GM12878 (cell line): ENCODE data around the gene PAIP2.

Experiments
- CTCF ChIP-seq, 3 experiments: IDR thresholded peaks in 2 of 3; conservative IDR thresholded peaks in 1 of 3; 2 replicates each; pipeline ENCODE4 v1.5.1; 2011; ENCODE audit warnings: low read depth in 3 of 3, low read length in 3 of 3, mild to moderate bottlenecking in 3 of 3, control low read depth in 2 of 3, moderate library complexity in 2 of 3, inconsistent platforms in 1 of 3, mixed read lengths in 1 of 3; ENCODE audit not compliant: control insufficient read depth in 2 of 3, insufficient read depth in 1 of 3; ENCODE audit errors: extremely low read depth in 1 of 3
- DPF2 ChIP-seq: fragments of 450-650 bp; IDR thresholded peaks from 2 replicates; pipeline ENCODE4 v1.6.1; 2017; ENCODE audit warnings: mild to moderate bottlenecking
- EP300 ChIP-seq, 2 experiments: fragments of 150-350 bp in 1 of 2; IDR thresholded peaks; 2 replicates each; pipeline ENCODE4 v1.6.1; 2011 to 2012; ENCODE audit warnings: low read depth in 2 of 2, low read length in 2 of 2, borderline replicate concordance in 1 of 2, improper control_type of control experiment in 1 of 2, inconsistent platforms in 1 of 2; ENCODE audit not compliant: control insufficient read depth in 1 of 2
- EZH2 ChIP-seq: IDR thresholded peaks from 2 replicates; pipeline ENCODE4 v1.6.1; 2012; ENCODE audit warnings: low read depth, mild to moderate bottlenecking, control low read depth, inconsistent platforms, low read length, borderline replicate concordance; ENCODE audit not compliant: control insufficient read depth
- IKZF1 ChIP-seq: fragments of 450-650 bp; conservative IDR thresholded peaks from 2 replicates; pipeline ENCODE4 v1.6.1; 2017; ENCODE audit warnings: antibody characterized with exemption, mild to moderate bottlenecking
- JUND ChIP-seq: IDR thresholded peaks from 2 replicates; pipeline ENCODE4 v1.6.1; 2012; ENCODE audit warnings: low read depth, mild to moderate bottlenecking, low read length, improper control_type of control experiment, moderate library complexity
- NRF1 ChIP-seq: conservative IDR thresholded peaks from 2 replicates; pipeline ENCODE4 v1.6.1; 2011; ENCODE audit warnings: mild to moderate bottlenecking, low read depth, low read length, improper control_type of control experiment
- POLR2AphosphoS5 ChIP-seq: IDR thresholded peaks from 2 replicates; pipeline ENCODE4 v1.6.1; 2011; ENCODE audit warnings: mild to moderate bottlenecking, low read length, inconsistent platforms
- RAD21 ChIP-seq: IDR thresholded peaks from 2 replicates; pipeline ENCODE4 v1.6.1; 2011; ENCODE audit warnings: mild to moderate bottlenecking, low read depth, low read length, moderate library complexity; ENCODE audit not compliant: insufficient read depth
- RCOR1 ChIP-seq: conservative IDR thresholded peaks from 2 replicates; pipeline ENCODE4 v1.6.1; 2012; ENCODE audit warnings: low read depth, low read length, improper control_type of control experiment
- REST ChIP-seq: IDR thresholded peaks from 2 replicates; pipeline ENCODE4 v1.6.1; 2012; ENCODE audit warnings: mild to moderate bottlenecking, low read depth, low read length
- SMC3 ChIP-seq: IDR thresholded peaks from 2 replicates; pipeline ENCODE4 v1.6.1; 2011; ENCODE audit warnings: low read length, improper control_type of control experiment, borderline replicate concordance
- ZNF24 ChIP-seq: fragments of 450-650 bp; IDR thresholded peaks from 2 replicates; pipeline ENCODE4 v1.6.1; 2017; ENCODE audit warnings: antibody characterized with exemption, mild to moderate bottlenecking

- TF ChIP-seq IKZF1 (no peak), RAD21 (no peak), CTCF (IDR thresholded peaks at IDR 0.05 in 2 of 3, conservative IDR thresholded peaks at IDR 0.05 in 1 of 3; ENCODE audit: control insufficient read depth in 2 of 3, extremely low read depth in 1 of 3, insufficient read depth in 1 of 3, low read depth in 3 of 3, low read length in 3 of 3) (no peak), RCOR1 (no peak), EP300 (IDR thresholded peaks at IDR 0.05; ENCODE audit: borderline replicate concordance in 1 of 2, control insufficient read depth in 1 of 2, low read depth in 2 of 2, low read length in 2 of 2) (no peak), REST (no peak), EZH2 (no peak), JUND (no peak), POLR2AphosphoS5 (no peak), DPF2 (no peak), NRF1 (no peak), SMC3 (no peak), ZNF24 (no peak)
These were observed 18.7 kb downstream of the PAIP2 start for GRCh38 chr5:139360384-139360783.
